ENCODE data around the gene JPH3.
"Not testable (repeated sequence)": the region's sequence is repeated elsewhere in the genome, so short reads cannot be mapped to it uniquely, and the experiment has no call there.

The JPH3 gene

GRCh38 chr16:87681051-87681602 lies 78.8 kb downstream of the JPH3 start:
- not testable (repeated sequence) for DNase-seq (ENCODE audit: low read depth in 2 of 2)

DNA sequence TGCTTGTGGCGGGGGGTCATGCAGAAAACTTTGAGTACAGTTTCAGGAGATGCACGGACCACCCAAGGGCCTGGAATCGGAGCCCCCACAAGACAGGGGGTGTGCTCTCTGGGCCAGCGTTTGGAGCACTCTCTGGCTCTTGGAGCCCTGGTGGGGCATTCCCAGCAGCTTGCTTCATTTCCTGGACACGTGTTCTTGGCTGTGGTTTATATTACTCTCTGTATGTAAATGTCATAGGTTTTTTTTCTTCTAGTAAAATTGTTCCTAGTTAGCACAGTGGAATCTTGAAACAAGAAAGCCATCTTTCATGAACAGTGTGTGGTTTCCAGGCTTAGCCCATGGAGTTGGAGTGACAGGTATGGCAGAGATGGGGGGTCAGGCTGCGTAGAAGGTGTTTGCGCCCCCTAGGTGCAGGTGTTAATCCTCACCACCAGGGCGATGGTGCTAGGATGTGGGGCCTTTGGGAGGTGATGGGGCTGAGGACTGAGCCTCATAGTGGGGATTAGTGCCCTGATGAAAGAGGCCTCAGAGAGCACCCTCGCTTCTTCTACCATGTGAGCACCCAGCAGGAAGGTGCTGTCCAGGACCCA lies 79.8 kb downstream of the JPH3 start:
- no peak for DNase-seq (ENCODE audit: low read depth in 2 of 2)

GRCh38 chr16:87682852-87683399 lies 80.6 kb downstream of the JPH3 start:
- DNase-seq (ENCODE audit: low read depth in 2 of 2), result no peak

- no peak for DNase-seq (ENCODE audit: low read depth in 2 of 2)
Observed at GRCh38 chr16:87684106-87684677, 81.9 kb downstream of the JPH3 start.

GRCh38 chr16:87684711-87685404 lies 82.5 kb downstream of the JPH3 start:
- no peak for DNase-seq (ENCODE audit: low read depth in 2 of 2)

DNA sequence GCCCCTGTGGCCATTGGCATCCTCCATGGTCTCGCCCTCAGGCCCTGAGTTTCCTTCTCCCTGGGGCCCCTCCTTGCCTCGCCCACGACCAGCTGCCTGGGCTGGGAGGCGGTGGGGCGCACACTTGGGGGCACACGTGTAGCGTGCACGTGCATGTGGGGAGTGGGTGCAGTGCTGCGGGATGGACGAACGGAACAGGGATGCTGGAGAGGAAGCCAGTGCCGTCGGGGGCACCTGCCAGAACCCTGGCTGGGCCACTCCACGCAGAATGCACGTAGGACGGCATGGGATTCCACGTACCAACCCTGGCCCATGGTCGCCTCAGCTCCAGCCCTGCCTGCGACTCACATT lies 83.1 kb downstream of the JPH3 start:
- no peak for DNase-seq (ENCODE audit: low read depth in 2 of 2)

DNA sequence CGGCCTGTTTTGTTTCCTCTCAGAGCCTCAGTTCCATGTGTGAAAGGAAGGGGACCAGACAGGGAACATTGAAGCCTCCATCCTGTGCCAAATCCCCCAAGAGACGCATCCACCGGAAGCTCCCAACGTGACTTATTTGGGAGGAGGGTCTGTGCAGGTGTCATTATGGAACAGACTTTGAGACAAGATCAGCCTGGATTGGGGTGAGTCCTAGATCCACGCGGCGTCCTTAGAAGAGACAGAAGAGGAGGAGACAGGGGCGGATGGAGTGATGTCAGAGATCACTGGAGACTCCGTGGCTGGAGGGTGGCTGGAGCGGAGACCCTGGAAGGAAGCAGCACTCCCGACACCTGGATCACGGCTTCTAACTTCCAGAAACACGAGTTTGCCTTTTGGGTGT lies 83.5 kb downstream of the JPH3 start:
- no peak for DNase-seq (ENCODE audit: low read depth in 2 of 2)

DNA sequence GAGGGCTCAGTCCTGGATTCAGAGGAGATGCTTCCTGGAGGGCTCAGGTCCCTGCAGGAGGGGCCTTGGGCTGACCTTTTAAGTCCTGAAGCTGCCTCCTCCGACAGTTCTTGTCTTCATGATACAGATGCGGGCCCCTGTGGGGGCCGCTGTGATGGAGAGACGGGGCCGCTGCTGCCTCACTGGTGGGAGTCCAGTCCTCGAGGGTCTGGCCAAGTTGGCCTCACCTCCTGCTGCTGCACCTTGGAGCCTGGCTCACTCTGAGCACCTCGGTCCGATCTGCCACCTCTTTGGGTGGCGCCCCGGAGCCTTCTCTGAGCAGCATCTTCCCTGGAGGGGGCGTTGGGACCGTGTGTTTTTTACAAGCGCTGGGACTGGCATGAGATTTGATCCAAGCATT lies 84.4 kb downstream of the JPH3 start:
- DNase-seq (ENCODE audit: low read depth in 2 of 2), result no peak

GRCh38 chr16:87687126-87687910 lies 85.0 kb downstream of the JPH3 start:
- DNase-seq (ENCODE audit: low read depth in 2 of 2), result no peak

- DNase-seq (ENCODE audit: low read depth in 2 of 2), result no peak
Observed at GRCh38 chr16:87687998-87688529, 85.8 kb downstream of the JPH3 start.

DNA sequence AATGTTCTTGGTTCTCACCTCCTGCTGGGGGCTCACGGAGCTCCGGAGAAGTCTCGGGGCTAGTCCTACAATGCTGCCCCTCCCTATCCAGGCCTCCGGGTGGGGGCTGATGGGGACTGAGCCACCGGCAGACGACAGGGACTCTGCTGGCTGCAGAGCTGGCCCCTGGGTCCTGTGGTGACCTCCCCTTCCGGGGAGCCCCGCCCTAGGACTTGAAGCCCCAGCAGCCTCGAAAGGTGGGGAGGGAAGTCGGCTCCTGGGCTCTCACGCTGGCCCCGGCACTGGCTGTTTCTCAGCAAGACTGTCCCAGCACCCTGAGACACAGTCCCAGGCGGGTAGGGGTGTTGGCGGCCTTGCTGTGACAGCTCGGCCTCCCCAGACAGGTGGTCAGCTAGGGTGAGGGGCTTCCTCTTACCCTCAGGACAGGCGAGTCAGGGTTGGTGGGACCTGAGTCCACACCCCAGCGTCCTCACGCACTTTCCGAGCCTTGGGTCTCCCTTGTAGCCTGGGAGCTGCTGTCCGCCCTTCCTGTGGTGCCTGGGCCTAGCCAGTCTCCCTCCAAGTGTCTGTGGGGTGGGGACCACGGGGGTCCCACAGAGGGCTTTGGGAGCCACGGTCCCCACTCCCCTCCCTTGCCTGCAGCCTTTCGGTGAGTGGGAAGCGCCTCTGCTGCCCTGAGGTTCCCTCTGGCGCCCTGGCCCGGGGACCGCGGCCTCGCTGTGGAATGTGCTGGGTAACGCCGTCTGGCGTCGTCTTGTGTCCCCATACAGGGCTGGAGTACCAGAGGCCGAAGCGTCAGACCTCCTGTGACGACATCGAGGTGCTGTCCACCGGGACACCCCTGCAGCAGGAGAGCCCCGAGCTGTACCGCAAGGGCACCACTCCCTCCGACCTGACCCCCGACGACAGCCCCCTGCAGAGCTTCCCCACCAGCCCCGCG lies 86.8 kb downstream of the JPH3 start:
- no peak for DNase-seq (ENCODE audit: low read depth in 2 of 2)

- DNase-seq (ENCODE audit: low read depth in 2 of 2), result no peak
Observed at GRCh38 chr16:87689956-87690465, 87.7 kb downstream of the JPH3 start.

DNA sequence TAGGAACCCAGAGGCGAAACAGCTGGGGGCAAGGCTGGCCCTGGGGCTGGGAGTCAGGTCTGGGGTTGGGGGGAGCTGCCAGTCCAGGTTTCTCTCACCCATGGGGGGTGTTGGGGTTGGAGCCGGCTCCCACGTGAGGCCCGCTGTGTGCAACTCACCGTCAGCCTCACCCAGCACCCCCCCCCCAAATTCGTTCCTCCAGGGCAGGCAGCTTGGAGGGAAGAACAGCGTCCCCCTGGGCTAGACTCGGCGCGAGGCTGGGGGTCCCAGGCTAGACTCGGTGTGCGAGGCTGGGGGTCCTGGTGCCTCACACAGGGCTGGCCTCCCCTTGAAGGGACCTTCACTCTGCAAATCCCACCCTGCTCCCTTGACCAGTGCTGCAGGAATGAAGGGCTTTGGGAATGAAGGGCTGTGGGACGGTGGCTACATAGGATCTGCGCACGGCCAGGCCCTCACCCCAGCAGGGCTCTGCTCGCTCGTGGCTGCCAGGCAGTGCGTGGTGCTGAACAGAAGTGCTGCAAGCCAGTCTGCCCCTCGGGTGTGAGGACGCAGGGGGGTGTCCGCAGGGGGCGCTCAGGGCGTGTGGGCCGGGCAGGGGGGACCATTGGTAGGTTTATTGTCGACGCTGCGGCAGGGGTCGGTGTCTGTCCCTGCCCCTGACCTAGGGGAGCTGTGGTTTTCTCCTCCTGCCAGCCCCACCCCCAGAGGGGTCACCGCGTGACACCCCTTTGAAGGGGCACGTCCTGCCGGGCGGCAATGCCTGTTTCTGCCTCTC lies 88.8 kb downstream of the JPH3 start:
- no peak for DNase-seq (ENCODE audit: low read depth in 2 of 2)

- no peak for DNase-seq (ENCODE audit: low read depth in 2 of 2)
Observed at GRCh38 chr16:87691686-87692079, 89.4 kb downstream of the JPH3 start.

- DNase-seq (ENCODE audit: low read depth in 2 of 2), result no peak
Observed at GRCh38 chr16:87692176-87692575, 89.9 kb downstream of the JPH3 start.

DNA sequence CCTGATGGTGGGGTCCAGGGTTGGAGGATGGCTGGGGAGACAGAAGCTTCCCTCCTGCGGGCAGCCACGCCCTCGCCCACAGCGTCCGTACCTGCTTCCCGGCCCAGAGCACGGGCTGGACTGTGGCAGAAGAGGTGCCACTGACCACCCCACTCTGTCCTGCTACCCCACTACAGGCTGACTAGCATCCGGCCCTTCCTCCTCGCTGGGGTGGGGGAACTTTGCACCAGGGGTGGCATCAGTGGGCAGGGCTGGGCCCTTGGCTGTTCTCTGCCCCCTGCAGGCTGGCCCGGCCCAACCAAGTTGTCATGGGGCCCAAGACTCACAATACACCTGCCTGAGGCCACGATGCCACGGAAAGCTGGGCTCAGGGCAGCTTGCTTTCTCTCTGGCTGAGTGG lies 90.4 kb downstream of the JPH3 start:
- no peak for DNase-seq (ENCODE audit: low read depth in 2 of 2)

GRCh38 chr16:87693827-87694226 lies 91.5 kb downstream of the JPH3 start:
- no peak for DNase-seq (ENCODE audit: low read depth in 2 of 2)

- no peak for DNase-seq (ENCODE audit: low read depth in 2 of 2)
Observed at GRCh38 chr16:87694441-87695125, 92.3 kb downstream of the JPH3 start.

- no peak for DNase-seq (ENCODE audit: low read depth in 2 of 2)
Observed at GRCh38 chr16:87695534-87695933, 93.2 kb downstream of the JPH3 start.

Measured in stimulated activated CD8-positive, alpha-beta memory T cell treated with anti-CD3 and anti-CD28 coated beads, Interleukin-7, amount 100 ng/mL, for 4 hours (primary cell).